Hepatocyte (in vitro differentiated cells): Measurements from ENCODE around the gene SORBS2. TPM values are rescaled to one million over a fixed set of nuclear protein-coding genes. Genes with fewer than 3 reads are reported as not detected.

Experiments used
- DNase-seq: peaks from one replicate; pipeline ENCODE4 v3.0.0-alpha.2; 2016; ENCODE audit warnings: low spot score
- H2AFZ ChIP-seq: fragments of 200-600 bp; sonication (generic); 2 replicates; pipeline ENCODE4 v1.6.0; 2016; ENCODE audit warnings: antibody characterized with exemption, mild to moderate bottlenecking
- H3K27ac ChIP-seq: fragments of 200-600 bp; sonication (generic); 2 replicates; pipeline ENCODE4 v1.5.1; 2016; ENCODE audit warnings: mild to moderate bottlenecking
- H3K27me3 ChIP-seq: fragments of 200-600 bp; sonication (generic); 2 replicates; pipeline ENCODE4 v1.6.1; 2016
- H3K36me3 ChIP-seq: fragments of 200-600 bp; sonication (generic); replicated peaks from 2 replicates; pipeline ENCODE4 v1.5.1; 2016; ENCODE audit warnings: low read depth; ENCODE audit not compliant: insufficient read depth
- H3K4me1 ChIP-seq: fragments of 200-600 bp; sonication (generic); 2 replicates; pipeline ENCODE4 v1.5.1; 2016; ENCODE audit warnings: mild to moderate bottlenecking, moderate library complexity; ENCODE audit not compliant: insufficient read depth
- H3K4me2 ChIP-seq: fragments of 200-600 bp; sonication (generic); 2 replicates; pipeline ENCODE4 v1.6.0; 2016
- H3K4me3 ChIP-seq: fragments of 200-600 bp; sonication (generic); 2 replicates; pipeline ENCODE4 v1.5.1; 2016; ENCODE audit warnings: mild to moderate bottlenecking
- H3K79me2 ChIP-seq: fragments of 200-600 bp; sonication (generic); 2 replicates; pipeline ENCODE4 v1.6.0; 2017; ENCODE audit warnings: mild to moderate bottlenecking
- H3K9me2 ChIP-seq: fragments of 200-600 bp; sonication (generic); replicated peaks from 2 replicates; pipeline ENCODE4 v1.6.0; 2017; ENCODE audit warnings: mild to moderate bottlenecking; ENCODE audit not compliant: insufficient read depth
- H3K9me3 ChIP-seq: fragments of 200-600 bp; sonication (generic); 2 replicates; pipeline ENCODE4 v1.5.1; 2016; ENCODE audit warnings: low read depth, mild to moderate bottlenecking
- H4K20me1 ChIP-seq: fragments of 200-600 bp; sonication (generic); 2 replicates; pipeline ENCODE4 v1.6.0; 2016; ENCODE audit warnings: mild to moderate bottlenecking; ENCODE audit not compliant: insufficient read depth, poor library complexity, severe bottlenecking
- EZH2 ChIP-seq: fragments of 200-600 bp; sonication (generic); IDR thresholded peaks from 2 replicates; pipeline ENCODE4 v1.6.1; 2016; ENCODE audit warnings: antibody characterized with exemption, mild to moderate bottlenecking, borderline replicate concordance
- EZH2phosphoT487 ChIP-seq: fragments of 200-600 bp; sonication (generic); IDR thresholded peaks from one replicate; pipeline ENCODE4 v1.6.1; 2018; ENCODE audit warnings: antibody characterized with exemption, mild to moderate bottlenecking, low read depth, moderate library complexity; ENCODE audit not compliant: unreplicated experiment, severe bottlenecking
- WGBS: methylation state at CpG from one replicate; pipeline ENCODE4 v1.1.6; 2016; ENCODE audit warnings: low lambda C conversion rate; ENCODE audit errors: missing lambda C conversion rate; 5-methylcytosine and 5-hydroxymethylcytosine counted together
- polyA plus RNA-seq: library from polyadenylated mRNA; unstranded; fragments of >200 nt; fragmentation: Nextera tagmentation; extraction: Ambion mirVana; gene quantifications from 2 replicates; pipeline ENCODE4 v1.2.1, GENCODE V29; 2016
- total RNA-seq: library from RNA; depleted of rRNA; stranded (reverse); fragments of >200 nt; gene quantifications from 2 replicates; pipeline ENCODE4 v1.2.3, GENCODE V29; 2014
- TF ChIP-seq, protein P1 (sequence below): fragments of 200-600 bp; sonication (generic); IDR thresholded peaks from 2 replicates; pipeline ENCODE4 v1.5.1; 2016; ENCODE audit warnings: antibody characterized with exemption, mild to moderate bottlenecking; ENCODE audit not compliant: poor library complexity

Gene SORBS2
- total and polyA plus RNA-seq, 2 experiments from 2014 or later, result 43.4 to 52.1 TPM

DNA sequence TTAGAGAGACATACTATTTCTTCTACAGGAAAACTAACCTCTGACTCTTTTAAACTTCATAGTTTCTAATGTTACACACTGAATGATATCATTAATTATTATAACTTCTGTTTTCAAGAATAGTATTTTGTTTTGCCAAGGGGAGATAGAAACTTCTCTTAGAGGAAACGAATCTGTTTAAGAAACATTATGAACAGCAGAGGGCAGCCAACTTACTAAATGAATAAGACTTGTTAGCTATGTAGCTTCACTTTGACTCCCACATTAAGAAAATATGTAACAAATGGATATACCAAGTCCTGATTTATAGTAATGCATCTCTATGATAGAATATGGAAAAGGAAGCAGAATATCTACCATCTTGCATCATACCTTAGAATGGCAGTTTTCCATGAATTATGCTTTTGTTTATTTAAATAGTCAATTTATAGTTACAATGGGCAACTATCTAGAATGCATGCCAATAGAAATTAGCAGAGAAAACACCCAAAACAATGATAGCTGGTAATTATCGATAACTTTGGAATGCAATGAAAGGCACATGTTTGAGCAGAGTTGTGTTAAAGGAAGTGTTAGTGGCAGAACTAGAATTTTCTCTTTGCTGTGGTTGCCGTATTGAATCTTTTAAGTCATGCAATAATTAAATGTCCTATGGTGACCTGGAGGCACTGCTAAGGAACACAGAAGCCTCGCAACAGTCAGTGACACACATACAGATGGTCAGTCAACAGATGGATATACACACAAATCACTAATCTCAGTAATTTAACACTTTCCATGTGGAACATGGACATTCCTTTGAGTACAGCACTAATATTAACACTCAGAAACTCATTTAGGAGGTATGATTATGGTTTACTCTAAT lies 171.0 kb downstream of the SORBS2 start:
- peak; percentile 81 for DNase-seq
- Histone ChIP-seq H3K36me3 (no peaks in the 10 kb centered on the region), H3K9me2 (no peaks in the 10 kb centered on the region), H3K79me2 (no peaks in the 10 kb centered on the region), H4K20me1 (no peaks in the 10 kb centered on the region), H3K9me3 (no peaks in the 10 kb centered on the region), H3K27ac (no peak overlapping the region), H3K4me1 (peaks cover 5% of the 10 kb centered on the region), H3K27me3 (no peaks in the 10 kb centered on the region), H3K4me3 (no peak overlapping the region), H3K4me2 (no peak overlapping the region), H2AFZ (no peak overlapping the region)
- TF ChIP-seq EZH2 (no peak), EZH2phosphoT487 (no peak)
- TF ChIP-seq, protein P1, sequence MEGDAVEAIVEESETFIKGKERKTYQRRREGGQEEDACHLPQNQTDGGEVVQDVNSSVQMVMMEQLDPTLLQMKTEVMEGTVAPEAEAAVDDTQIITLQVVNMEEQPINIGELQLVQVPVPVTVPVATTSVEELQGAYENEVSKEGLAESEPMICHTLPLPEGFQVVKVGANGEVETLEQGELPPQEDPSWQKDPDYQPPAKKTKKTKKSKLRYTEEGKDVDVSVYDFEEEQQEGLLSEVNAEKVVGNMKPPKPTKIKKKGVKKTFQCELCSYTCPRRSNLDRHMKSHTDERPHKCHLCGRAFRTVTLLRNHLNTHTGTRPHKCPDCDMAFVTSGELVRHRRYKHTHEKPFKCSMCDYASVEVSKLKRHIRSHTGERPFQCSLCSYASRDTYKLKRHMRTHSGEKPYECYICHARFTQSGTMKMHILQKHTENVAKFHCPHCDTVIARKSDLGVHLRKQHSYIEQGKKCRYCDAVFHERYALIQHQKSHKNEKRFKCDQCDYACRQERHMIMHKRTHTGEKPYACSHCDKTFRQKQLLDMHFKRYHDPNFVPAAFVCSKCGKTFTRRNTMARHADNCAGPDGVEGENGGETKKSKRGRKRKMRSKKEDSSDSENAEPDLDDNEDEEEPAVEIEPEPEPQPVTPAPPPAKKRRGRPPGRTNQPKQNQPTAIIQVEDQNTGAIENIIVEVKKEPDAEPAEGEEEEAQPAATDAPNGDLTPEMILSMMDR, result peak; percentile 63
- WGBS, result 52% methylated on average over 4 of the region's 4 CpGs

DNA sequence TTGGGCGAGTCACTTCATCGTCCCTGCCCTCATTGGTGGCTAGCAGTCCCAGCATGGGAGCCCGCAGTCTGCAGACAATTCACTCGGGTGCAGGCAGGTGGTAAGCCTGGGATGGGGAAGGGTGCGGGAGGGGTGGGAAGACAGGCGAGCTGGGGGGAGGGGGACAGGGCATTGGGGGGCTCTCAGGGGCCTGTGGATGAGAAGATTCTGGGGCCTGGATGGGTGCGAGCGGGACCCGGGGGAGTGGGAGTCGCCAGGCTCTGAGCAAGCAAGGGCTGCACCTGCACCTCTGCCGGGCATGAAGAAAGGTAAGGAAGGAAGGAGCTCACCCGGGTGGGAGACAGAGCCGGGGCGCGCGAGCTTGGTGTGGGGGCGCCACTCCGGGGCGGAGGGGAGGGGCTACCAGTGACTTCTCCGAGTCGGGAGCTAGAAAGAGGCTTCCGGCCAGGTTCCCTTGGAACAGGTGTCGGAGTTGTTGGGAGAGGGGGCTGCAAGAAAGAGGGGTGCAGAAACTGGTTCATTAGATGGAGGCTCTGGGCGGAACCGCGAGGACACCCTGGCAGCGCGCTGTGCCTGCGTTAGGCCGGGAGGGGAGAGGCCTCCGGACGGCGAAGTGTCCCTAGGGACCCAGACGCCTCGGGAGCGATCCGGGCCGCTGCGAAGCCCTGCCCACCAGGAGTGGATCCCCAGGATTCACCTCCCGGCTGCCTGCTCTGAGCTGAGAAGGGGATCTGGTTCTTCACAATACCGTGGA lies 173.3 kb downstream of the SORBS2 start:
- H3K9me2 ChIP-seq, result no peaks in the 10 kb centered on the region
- H3K9me3 ChIP-seq, result no peaks in the 10 kb centered on the region
- no peaks in the 10 kb centered on the region for H4K20me1 ChIP-seq
- no peaks in the 10 kb centered on the region for H3K36me3 ChIP-seq
- H3K4me3 ChIP-seq, result no peak overlapping the region
- H3K4me1 ChIP-seq, result peaks cover 5% of the 10 kb centered on the region
- no peak overlapping the region for H2AFZ ChIP-seq
- peak overlapping the region; percentile 63 for H3K4me2 ChIP-seq
- H3K27me3 ChIP-seq, result no peaks in the 10 kb centered on the region
- no peak overlapping the region for H3K27ac ChIP-seq
- WGBS, result 42% methylated on average over 37 of the region's 41 CpGs
- H3K79me2 ChIP-seq, result no peaks in the 10 kb centered on the region
- TF ChIP-seq, protein P1, result no peak
- no peak for TF ChIP-seq EZH2phosphoT487
- DNase-seq, result peak; percentile 17

DNA sequence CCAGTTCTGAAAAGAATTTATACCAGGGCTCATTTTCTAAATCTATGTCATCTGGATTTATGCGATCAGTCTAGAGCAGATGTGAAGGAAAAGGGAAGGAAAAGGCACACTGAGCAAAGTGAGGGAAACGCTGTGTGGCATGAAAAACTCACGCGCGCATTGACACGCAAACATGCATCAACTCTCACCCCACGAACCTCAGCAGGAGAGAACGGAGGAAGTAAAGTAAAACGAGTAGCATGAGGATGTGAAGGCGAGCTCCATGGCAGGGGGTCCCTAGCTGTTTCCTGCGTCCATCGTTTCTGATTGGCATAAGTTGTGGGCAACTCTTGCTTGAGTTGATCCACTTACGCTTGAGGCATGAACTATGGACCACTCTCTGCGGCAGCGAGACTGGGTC lies 173.9 kb downstream of the SORBS2 start:
- Histone ChIP-seq H3K27ac (no peak overlapping the region), H4K20me1 (no peaks in the 10 kb centered on the region), H3K27me3 (no peaks in the 10 kb centered on the region), H3K79me2 (no peaks in the 10 kb centered on the region), H3K4me1 (peaks cover 5% of the 10 kb centered on the region), H3K36me3 (no peaks in the 10 kb centered on the region), H3K4me3 (no peak overlapping the region), H3K9me2 (no peaks in the 10 kb centered on the region), H3K9me3 (no peaks in the 10 kb centered on the region), H3K4me2 (no peak overlapping the region), H2AFZ (no peak overlapping the region)
- 87% methylated on average over 15 of the region's 15 CpGs for WGBS
- TF ChIP-seq EZH2phosphoT487 (no peak), EZH2 (no peak)
- TF ChIP-seq, protein P1, result no peak
- no peak for DNase-seq
